Measurements from ENCODE around the gene DHCR24.
"Not testable (repeated sequence)": the region's sequence is repeated elsewhere in the genome, so short reads cannot be mapped to it uniquely, and the experiment has no call there.

Gene DHCR24

DNA sequence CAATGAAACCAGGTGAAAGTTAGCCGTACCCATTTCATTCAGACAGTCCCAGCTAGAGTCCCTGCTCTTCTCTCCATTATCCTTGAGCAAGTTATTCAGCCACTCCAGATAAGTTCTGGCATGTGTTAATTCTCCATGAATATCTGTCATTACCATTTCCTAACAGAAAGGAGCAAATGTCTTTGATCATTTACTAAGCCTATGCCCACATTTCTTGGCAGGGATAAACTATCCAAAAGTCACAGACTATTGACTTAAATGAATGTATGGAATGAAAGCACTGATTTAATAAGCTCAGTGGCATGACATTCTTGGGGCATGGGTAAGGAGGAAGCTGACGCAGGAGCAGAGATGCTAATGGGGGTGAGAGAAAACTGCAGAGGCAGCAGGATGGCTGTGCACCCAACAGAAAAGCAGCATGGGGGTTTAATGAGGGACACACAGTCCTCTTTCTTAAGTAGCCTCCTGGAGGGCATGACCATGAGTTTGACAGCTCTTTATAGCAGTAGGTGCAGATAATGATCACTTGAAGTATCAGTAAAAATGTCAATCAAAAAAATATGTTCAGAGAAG is 17.6 kb upstream of the DHCR24 start:
- no peak for DNase-seq (ENCODE audit: low spot score in 2 of 2)
- H3K27ac Mint-ChIP-seq: no peak overlapping the region
- no peak overlapping the region for H3K4me3 Mint-ChIP-seq
- H3K4me1 Mint-ChIP-seq: no peaks in the 10 kb centered on the region
- H3K9me3 Mint-ChIP-seq: no peaks in the 10 kb centered on the region
- no peak for ATAC-seq
- H3K36me3 Mint-ChIP-seq: no peaks in the 10 kb centered on the region

DNA sequence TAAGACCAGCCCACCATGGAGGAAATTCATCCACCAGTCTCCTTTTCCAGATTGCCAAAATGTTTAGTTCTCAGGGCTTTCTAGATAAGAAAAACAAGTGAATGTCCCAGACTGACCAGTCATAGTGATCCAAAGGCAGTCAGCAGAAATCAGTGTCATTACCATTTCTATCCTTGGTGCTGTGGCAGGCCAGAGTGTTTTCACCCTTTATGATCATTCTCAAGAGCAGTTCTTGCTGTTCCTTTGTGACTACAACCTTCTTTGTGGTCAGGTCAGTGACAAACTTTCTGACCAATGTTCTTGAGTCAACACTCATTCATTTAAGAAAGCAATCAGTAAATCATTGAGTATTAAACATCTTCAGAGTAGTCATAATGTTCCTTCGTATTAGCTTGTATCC is 7.3 kb upstream of the DHCR24 start:
- ATAC-seq: peak; percentile 78
- DNase-seq (ENCODE audit: low spot score in 2 of 2): no peak
- H3K4me1 Mint-ChIP-seq: no peaks in the 10 kb centered on the region

DNA sequence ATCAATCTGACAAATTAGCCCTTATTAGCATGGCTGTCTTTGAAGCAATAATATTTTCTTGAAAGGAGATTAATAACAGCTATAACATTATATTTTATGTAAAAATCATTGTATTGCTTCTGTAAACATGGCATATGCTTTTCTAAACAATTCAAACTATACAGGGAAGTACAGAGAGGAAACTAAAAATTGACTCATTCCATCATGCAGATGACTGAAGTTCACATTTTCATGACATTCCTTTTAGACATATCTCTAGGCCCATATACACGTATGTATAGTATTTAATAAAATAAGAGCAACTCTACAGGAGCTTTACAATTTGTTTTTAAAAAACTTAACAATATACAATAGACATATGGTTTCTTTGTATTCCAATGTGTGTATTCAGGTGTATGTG is 5.6 kb upstream of the DHCR24 start:
- ATAC-seq: no peak
- Mint-ChIP-seq H3K27ac (no peak overlapping the region), H3K9me3 (no peaks in the 10 kb centered on the region), H3K36me3 (no peaks in the 10 kb centered on the region), H3K4me3 (no peak overlapping the region), H3K4me1 (peaks cover 9% of the 10 kb centered on the region)
- no peak for DNase-seq (ENCODE audit: low spot score in 2 of 2)

More for the DNA sequence above, 7.3 kb upstream of the DHCR24 start:
- H3K27ac Mint-ChIP-seq: no peak overlapping the region
- no peaks in the 10 kb centered on the region for H3K36me3 Mint-ChIP-seq
- no peak overlapping the region for H3K4me3 Mint-ChIP-seq
- no peaks in the 10 kb centered on the region for H3K9me3 Mint-ChIP-seq

DNA sequence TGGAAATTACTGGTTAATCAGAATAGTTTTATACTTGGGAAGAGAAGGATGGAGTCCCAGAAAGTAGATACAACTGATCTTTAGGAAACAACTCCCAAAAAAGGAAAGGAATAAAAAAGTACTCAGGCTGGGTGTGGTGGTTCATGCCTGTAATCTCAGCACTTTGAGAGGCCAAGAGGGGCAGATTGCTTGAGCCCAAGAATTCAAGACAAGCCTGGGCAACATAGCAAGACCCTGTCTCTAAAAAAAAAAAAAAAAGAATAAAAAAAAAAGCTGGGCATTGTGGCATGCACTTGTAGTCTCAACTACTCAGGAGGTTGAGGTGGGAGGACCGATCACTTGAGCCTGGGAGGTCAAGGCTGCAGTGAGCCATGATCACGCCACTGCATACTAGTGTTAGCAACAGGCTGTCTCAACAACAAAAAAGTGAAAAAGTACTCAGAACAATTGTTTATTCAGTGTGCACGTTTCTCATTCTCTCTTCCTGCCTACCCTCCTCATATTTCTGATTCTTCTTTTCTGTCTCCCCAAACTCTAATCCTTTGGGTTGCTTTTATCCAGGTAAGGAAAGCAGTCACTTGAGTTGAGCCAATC is 2.2 kb upstream of the DHCR24 start:
- DNase-seq (ENCODE audit: low spot score in 2 of 2) (no peak), ATAC-seq (no peak)
- Mint-ChIP-seq H3K27ac (no peak overlapping the region), H3K4me1 (peaks cover 37% of the 10 kb centered on the region), H3K4me3 (no peak overlapping the region), H3K36me3 (no peaks in the 10 kb centered on the region), H3K9me3 (no peaks in the 10 kb centered on the region)

DNA sequence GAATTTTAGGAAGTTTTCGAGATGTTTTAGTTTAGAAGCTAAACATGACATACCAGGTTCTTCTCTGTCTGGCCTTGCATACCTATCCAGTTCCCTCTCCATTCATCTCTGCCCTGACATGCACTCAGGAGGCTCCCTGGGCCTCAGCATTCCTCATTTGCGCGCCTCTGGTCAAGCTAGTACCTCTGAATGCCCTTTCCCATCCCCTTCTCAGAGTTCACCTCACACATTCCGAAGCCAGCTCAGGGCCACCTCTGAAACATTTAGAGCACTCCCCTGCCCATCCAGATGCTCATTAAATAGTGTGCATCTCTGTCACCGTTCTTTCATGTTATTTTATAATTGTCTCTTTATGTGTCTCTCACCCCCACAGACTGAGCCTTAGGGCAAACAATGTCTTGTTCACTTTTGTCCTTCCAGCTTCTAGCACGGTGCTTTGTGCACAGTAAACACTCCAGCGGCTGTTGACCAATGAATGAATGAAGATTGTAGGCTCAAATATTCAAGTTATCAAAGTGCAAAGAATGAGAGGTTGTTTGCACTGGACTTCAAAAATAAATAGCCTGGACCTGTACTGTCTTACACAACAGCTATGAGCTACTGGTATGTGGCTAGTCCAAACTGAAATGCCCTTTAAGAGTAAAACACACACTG is 1.2 kb upstream of the DHCR24 start:
- Mint-ChIP-seq H3K27ac (no peak overlapping the region), H3K4me3 (peak overlapping the region; percentile 93), H3K36me3 (no peaks in the 10 kb centered on the region), H3K4me1 (peaks cover 37% of the 10 kb centered on the region), H3K9me3 (no peaks in the 10 kb centered on the region)
- ATAC-seq (no peak), DNase-seq (ENCODE audit: low spot score in 2 of 2) (no peak)

DNA sequence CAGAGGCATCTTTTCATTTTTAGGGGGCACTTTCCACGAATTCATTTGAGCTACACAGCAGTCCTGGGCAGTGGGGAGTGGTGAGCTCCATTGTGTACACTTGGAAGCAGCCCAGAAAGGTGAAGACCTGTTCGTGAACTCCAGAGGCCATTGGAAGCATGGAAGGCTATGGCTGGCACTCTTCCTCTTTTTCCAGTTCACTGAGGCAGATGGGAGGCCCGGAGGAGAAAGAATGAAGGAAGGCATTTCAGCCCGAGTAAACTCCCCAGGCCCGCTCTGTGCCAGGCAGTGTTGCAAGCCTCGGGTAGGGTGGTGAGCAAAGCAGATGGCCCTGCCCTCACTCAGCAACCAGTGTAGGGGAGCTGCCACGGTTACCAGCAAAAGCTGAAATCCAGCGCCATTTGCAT is 673 bp upstream of the DHCR24 start:
- DNase-seq (ENCODE audit: low spot score in 2 of 2) (no peak), ATAC-seq (no peak)
- no peaks in the 10 kb centered on the region for H3K9me3 Mint-ChIP-seq
- H3K4me1 Mint-ChIP-seq: peaks cover 37% of the 10 kb centered on the region
- no peak overlapping the region for H3K27ac Mint-ChIP-seq
- H3K36me3 Mint-ChIP-seq: no peaks in the 10 kb centered on the region
- H3K4me3 Mint-ChIP-seq: peak overlapping the region; percentile 93

DNA sequence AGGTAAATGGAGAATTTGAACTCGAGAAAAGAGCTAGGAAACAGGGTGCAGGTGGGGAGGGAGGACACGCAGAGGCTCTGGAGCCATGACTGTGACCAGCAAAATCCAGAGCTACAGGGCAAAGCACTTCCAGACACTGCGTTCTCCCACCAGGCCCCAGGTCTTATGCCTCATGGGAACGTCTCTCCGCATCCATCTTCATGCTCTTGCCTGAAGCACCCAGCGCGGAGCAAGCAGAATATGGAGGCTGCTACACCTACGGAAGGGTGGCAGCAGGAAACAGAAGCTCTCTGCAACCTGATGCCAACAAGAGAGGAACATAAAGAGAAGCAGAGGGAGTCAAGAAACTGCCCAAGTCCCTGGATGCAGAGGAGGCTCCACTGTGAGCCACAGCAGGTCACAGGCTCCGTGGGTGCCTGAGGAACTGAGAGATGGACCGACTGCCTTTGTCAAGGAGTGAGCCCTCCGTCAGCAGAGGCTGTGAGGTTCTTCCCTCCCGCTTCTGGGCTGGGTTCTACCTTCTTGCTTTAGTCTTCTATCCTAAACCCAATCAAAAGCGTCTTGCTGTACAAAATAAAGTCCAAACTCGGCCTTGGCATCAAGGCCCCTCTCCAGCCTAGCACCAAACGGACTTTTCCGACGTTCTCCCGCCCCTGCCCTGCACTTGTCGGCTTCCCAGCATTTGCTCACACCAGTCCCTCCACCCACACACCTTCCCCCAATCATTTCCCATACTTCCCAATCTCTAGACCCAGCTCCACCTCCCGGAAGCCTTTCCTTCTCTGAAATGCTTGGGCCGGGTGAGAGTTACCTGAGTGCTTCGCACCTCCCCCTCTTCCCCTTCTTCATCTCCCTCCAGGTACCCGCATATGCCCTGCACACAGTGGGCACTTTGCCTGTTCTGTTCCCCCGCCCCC is 930 bp downstream of the DHCR24 start:
- Mint-ChIP-seq H3K9me3 (no peaks in the 10 kb centered on the region), H3K4me3 (peak overlapping the region; percentile 93), H3K27ac (peak overlapping the region; percentile 86), H3K36me3 (peaks cover 7% of the 10 kb centered on the region), H3K4me1 (peaks cover 37% of the 10 kb centered on the region)
- DNase-seq (ENCODE audit: low spot score in 2 of 2) (no peak), ATAC-seq (no peak)

DNA sequence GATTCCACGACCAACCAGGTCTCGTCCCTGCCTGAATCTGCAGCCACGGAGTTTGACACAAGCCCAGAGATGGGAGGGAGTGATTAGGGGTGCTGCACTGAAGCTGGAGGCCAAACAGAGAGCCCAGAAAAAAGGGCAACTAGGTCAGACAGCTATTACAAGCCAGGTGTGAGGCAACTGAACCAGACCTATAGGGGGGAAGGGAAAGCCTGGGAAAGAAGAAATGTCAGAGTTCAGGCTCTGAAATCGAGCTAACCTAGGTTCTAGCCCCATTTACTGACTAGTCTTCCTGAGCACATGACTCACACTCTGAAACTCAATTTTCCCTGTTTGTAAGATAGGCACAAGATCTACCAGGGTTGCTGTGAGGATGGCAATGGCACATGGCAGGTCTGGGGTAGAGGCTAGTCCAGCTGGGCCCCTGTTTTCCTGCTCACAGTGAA is 1.7 kb downstream of the DHCR24 start:
- Mint-ChIP-seq H3K9me3 (no peaks in the 10 kb centered on the region), H3K27ac (no peak overlapping the region), H3K4me1 (peaks cover 37% of the 10 kb centered on the region), H3K36me3 (peaks cover 7% of the 10 kb centered on the region), H3K4me3 (peak overlapping the region; percentile 93)
- ATAC-seq (no peak), DNase-seq (ENCODE audit: low spot score in 2 of 2) (no peak)

DNA sequence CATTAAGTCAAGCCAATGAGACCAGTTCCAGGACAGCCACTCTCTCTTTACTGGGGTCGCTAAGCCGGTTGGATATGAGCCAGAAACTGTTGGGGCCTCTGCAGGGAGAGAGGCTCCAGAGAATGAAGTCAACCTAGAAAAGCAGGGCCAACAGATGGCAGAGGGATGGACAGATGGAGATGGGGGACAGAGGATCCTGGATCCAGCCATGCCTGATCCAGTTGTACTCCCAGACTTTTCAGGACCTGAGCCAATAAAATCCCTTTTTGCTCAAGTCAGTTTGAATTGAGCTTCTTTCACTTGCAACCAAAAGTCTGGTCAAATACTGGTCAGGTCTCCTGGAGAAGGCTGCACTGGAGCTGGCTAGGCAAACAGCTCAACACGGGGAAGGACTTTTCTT is 2.2 kb downstream of the DHCR24 start:
- peaks cover 37% of the 10 kb centered on the region for H3K4me1 Mint-ChIP-seq
- no peak for ATAC-seq
- H3K27ac Mint-ChIP-seq: no peak overlapping the region
- no peaks in the 10 kb centered on the region for H3K9me3 Mint-ChIP-seq
- peaks cover 9% of the 10 kb centered on the region for H3K36me3 Mint-ChIP-seq
- peak overlapping the region; percentile 93 for H3K4me3 Mint-ChIP-seq
- no peak for DNase-seq (ENCODE audit: low spot score in 2 of 2)

DNA sequence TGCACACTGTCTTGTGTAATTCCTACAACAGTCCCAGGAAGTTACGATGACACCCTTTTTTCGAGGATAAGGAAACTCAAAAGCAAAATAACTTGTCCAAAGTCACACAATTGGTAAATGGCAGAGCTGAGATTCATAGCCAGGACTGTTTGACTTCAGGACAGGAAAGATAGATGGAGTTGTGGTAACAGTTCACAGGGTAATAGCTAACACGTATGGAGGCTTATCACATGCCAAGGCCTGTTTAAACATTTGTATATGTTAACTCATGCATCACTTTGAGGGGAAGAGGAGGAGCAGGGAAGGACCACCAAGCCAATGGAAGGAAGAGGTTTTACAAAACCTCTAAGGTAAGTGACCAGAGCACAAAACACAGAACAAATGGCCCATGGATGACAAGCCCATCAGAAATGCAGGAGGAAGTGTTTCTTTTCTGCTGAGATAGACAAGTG is 2.8 kb downstream of the DHCR24 start:
- H3K4me3 Mint-ChIP-seq: no peak overlapping the region
- no peaks in the 10 kb centered on the region for H3K9me3 Mint-ChIP-seq
- DNase-seq (ENCODE audit: low spot score in 2 of 2) (no peak), ATAC-seq (no peak)
- H3K36me3 Mint-ChIP-seq: peaks cover 15% of the 10 kb centered on the region
- H3K4me1 Mint-ChIP-seq: peaks cover 37% of the 10 kb centered on the region
- H3K27ac Mint-ChIP-seq: no peak overlapping the region

DNA sequence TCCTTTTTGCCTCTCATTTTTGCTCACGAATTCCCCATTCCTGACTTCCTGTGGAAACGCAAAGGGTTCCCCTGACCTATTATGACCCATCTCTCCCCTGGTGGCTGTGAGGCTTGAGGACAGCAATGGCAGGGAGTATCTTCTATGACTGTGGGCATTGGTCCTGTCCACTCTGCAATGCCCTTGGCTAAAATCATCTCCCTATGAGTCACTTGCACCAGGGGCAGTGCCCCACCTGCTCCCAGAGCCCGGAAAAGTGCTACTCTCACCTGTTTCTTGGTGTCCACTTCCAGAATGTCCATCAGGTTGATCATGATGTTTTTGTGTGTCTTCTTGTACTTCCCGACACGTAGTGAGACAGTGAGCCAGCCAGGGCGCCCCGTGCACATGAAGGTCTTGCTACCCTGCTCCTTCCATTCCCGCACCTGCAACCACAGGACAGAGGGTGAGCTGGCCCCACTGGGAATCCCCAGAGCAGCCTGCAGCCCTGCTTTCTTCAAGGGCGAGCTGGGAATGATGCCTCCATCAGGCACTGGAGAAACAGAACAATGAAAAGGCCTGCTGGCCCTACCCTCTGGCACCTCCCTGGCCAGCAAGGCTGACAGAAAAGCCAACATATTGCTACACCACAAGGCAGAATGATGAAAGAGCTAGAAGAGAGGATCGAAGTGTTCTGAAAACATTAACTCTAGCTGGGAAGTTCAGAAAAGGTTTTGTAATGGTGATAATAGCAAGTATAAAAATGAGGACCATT is 3.5 kb downstream of the DHCR24 start:
- Mint-ChIP-seq H3K27ac (no peak overlapping the region), H3K36me3 (peaks cover 21% of the 10 kb centered on the region), H3K4me1 (peaks cover 37% of the 10 kb centered on the region), H3K4me3 (no peak overlapping the region), H3K9me3 (no peaks in the 10 kb centered on the region)
- no peak for DNase-seq (ENCODE audit: low spot score in 2 of 2)
- ATAC-seq: no peak

DNA sequence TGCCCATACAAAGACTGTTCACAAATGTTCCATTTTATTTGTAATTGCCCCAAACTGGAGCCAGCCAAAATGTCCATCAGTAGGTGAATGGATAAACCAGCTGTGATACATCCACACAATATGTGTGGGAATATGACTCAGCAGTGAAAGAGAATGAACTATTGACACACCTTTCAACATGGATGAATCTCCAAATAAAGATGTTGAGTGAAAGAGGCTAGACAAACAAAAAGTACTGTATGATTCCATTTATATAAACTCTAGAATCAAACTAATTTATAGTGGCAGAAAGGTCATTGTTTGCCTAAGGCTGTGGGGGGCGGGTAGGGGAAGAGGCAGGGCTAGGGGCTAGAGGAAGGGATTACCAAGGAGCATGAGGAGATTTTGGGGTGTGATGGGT is 4.5 kb downstream of the DHCR24 start:
- Mint-ChIP-seq H3K27ac (no peak overlapping the region), H3K4me3 (no peak overlapping the region), H3K9me3 (no peaks in the 10 kb centered on the region), H3K4me1 (peaks cover 27% of the 10 kb centered on the region), H3K36me3 (peaks cover 31% of the 10 kb centered on the region)
- ATAC-seq (no peak), DNase-seq (ENCODE audit: low spot score in 2 of 2) (no peak)

DNA sequence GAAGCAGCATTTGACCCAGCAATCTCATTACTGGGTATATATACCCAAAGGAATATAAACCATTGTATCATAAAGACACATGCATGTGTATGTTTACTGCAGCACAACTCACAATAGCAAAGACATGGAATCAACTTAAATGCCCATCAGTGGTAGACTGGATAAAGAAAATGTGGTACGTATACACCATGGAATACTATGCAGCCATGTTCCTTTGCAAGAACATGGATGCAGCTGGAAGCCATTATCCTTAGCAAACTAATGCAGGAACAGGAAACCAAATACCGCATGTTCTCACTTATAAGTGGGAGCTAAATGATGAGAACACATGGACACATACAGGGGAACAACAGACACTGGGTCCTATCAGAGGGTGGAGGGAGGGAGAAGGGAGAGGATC is 5.4 kb downstream of the DHCR24 start:
- Mint-ChIP-seq H3K36me3 (peaks cover 40% of the 10 kb centered on the region), H3K4me1 (peaks cover 22% of the 10 kb centered on the region)
- not testable (repeated sequence) for H3K4me3 Mint-ChIP-seq; H3K27ac Mint-ChIP-seq; DNase-seq (ENCODE audit: low spot score in 2 of 2); H3K9me3 Mint-ChIP-seq; ATAC-seq

DNA sequence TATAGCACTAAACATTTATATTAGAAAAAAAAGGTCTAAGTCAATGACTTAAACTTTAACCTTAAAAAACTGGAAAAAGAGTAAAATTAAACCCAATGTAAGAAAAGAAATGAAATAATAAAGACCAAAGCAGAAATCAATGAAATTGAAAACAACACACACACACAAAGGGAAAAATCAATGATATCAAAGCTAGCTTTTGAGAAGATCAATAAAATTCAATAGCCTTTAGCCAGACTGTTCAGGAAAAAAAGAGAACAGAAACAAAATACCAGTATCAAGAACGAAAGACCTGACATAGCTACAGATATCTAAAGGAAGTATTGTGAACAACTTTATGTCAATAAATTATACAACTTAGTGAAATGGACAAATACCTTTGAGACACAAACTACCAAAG is 7.1 kb downstream of the DHCR24 start:
- Mint-ChIP-seq H3K4me1 (peaks cover 5% of the 10 kb centered on the region), H3K36me3 (peaks cover 58% of the 10 kb centered on the region), H3K27ac (no peak overlapping the region), H3K4me3 (no peak overlapping the region), H3K9me3 (no peaks in the 10 kb centered on the region)
- ATAC-seq: no peak
- DNase-seq (ENCODE audit: low spot score in 2 of 2): no peak

DNA sequence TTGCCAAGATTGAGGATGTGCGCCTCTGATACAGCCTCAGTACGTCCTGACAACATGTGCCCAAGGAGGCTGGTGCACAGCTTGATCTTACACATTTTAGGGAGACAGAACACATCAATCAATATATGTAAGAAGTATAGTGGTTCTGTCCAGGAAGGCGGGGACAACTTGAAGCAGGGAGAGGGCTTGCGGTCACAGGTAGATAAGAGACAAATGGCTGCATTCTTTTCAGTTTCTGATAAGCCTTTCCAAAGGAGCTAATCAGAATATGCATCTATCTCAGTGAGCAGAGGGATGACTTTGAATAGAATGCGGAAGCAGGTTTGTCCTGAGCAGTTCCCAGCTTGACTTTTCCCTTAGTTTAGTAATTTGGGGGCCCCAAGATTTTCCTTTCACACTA is 10.2 kb downstream of the DHCR24 start:
- Mint-ChIP-seq H3K9me3 (no peaks in the 10 kb centered on the region), H3K36me3 (peaks cover 61% of the 10 kb centered on the region), H3K4me3 (no peak overlapping the region), H3K4me1 (no peaks in the 10 kb centered on the region), H3K27ac (no peak overlapping the region)
- DNase-seq (ENCODE audit: low spot score in 2 of 2) (no peak), ATAC-seq (no peak)

Data from stimulated activated effector memory CD8-positive, alpha-beta T cell treated with anti-CD3 and anti-CD28 coated beads, Interleukin-12 subunit alpha, Interleukin-12 subunit beta, amount 100 ng/mL, for 72 hours (primary cell).